RKO (cell line): Measurements from ENCODE around the gene BIK.
"Not testable (repeated sequence)": the region's sequence is repeated elsewhere in the genome, so short reads cannot be mapped to it uniquely, and the experiment has no call there.

Source experiments
- DNase-seq: peaks from one replicate; pipeline ENCODE4 v3.0.0-alpha.2; 2016; ENCODE audit warnings: low spot score

BIK gene, protein sequence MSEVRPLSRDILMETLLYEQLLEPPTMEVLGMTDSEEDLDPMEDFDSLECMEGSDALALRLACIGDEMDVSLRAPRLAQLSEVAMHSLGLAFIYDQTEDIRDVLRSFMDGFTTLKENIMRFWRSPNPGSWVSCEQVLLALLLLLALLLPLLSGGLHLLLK

DNA sequence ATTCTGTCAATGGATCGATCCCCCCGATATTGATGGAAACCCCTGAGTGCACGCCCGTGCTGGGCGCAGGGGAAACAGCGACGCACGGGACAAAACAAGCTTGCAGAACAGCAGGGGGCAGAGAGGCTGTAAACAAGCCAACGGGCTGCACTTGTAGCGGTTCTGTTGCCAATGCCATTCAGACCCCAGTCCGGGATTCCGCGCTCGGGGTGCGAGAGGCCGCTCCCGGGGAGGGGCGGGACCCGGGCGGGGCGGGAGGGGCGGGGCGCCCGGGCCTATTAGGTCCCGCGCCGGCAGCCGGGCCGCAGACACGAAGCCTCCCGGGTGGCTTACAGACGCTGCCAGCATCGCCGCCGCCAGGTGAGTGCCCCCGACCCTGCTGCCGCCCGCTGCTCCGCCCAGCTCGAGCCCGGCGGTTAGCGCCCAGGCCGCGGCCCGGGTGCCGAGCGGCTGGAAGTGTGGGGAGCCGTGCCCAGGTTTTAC is at the start of gene BIK:
BIK (plus strand) TSS at position 307 of the 483 bp plus-strand sequence. CDS start 13,273 bp downstream, outside the sequence.
- DNase-seq, result peak; percentile 41

DNA sequence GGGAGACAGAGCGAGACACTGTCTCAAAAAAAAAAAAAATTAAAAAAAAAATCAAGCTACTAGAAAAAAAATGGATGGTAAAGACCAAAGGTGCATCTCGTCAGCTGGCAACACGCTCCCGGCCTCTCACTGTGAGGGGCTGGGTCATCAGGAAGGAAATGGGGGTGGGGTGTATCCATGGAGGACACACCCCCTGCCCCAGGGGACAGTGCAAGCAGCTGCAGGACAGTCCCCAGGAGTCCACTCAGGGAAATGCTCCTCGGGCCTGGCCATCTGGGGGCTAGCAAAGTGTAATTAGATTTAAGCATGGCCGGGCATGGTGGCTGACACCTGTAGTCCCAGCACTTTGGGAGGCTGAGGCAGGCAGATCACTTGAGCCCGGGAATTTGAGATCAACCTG is 44.4 kb upstream of the BIK start:
- DNase-seq, result no peak

DNA sequence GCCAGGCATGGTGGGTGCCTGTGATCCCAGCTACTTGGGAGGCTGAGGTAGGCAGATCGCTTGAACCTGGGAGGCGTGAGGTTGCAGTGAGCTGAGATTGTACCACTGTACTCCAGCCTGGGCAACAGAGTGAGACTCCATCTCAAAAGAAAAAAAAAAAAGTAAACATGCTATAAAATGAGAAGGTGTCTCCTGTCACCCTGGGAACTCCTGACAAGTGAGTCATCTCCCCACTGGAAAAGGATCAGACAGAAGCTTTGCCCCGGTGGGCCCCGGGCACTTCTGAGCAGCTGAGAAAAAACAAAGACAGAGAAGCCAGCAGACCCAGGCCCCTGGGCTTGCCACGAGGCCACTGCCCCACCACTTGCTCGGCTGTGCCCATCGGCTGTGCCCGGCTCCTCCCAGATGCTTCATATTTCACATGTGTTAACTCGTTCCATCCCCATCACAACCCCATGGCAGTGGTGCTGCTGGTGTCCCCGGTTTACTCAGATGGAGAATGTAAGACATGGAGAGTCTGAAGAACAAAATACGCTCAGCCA is 43.6 kb upstream of the BIK start:
- DNase-seq, result no peak

DNA sequence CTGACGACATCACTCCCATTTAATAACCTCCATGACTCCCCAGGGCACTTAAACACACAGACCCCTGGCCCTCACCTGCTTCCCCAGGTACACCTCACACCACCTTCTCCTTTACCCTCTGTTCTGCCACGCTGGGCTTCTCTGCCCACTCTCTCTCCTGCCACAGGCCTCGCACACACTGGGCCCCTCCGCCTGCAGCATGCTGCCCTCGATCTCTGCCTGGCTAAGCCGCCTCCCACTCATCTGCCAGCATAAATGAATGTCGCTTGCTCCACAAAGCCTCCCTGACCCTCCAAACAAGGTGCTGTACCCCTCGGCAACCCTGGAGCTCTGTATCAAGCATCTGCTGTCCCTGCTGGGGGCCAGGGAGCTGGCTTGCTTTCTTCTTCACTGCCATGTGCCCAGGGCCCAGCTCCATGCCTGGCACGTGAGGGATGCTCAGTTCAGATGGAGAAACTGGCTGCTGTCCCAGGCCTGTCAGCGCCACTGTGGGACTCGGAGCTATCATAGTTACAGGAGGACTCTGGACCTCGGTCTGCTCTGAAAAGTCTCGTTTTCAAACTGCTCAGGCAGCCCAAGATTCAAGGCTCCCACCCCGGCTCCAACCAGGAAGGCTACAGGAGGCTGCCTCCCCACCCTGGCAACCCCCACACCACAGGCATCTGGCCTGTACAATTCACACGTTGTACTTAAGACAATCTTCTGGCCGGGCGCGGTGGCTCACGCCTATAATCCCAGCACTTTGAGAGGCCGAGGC is 33.3 kb upstream of the BIK start:
- DNase-seq, result no peak

DNA sequence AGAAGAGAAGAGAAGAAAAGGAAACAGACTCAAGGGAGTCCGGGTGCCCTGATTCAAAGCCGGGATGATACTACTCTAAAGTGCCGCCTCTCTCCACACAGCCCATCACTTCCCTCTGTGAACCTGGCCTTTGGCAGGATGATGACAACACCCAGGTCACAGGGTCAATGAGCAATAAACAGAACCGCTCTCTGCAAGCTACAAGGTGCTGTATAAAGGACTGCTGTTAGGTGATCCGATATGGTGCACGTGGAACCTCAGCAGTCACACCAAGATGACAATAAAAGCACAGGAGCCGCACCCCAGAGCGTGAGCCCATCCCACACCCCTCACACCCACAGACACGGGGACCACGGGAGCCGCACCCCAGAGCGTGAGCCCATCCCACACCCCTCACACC is 32.0 kb upstream of the BIK start:
- DNase-seq, result no peak

DNA sequence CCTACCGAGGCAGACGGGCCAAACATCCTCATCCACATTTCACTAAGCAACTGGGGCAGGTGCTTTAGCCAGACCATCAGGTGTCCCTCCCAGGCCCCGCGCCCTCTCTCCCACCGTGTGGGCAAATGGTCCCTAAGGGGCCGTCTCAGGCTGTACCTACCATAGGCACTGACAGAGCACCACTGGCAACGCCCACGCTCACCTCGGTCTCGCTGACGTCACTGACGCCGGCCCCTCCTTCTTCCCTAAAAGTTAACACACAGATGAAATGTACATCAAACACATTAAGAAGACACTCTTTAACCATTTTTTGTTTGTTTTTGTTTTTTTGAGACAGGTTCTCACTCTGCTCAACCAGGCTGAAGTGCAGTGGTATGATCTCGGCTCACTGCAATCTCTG is 30.8 kb upstream of the BIK start:
- DNase-seq, result no peak

DNA sequence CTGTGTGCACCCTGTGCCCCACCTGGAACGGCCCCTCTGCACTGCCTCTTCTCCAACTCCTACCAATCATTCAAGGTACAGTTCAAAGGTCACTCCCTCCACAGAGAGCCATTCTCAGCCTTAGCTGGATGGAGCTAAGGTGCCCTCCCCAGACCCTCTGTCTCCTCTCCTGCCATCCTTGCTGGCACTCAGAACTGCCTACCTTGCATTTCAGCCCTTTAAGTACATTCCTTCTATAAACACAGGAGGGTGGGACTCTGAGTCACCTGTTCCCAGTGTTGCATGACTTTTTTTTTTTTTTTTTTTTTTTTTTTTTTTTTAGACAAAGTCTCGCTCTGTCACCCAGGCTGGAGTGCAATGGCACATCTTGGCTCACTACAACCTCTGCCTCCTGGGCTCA is 29.9 kb upstream of the BIK start:
- DNase-seq, result no peak

DNA sequence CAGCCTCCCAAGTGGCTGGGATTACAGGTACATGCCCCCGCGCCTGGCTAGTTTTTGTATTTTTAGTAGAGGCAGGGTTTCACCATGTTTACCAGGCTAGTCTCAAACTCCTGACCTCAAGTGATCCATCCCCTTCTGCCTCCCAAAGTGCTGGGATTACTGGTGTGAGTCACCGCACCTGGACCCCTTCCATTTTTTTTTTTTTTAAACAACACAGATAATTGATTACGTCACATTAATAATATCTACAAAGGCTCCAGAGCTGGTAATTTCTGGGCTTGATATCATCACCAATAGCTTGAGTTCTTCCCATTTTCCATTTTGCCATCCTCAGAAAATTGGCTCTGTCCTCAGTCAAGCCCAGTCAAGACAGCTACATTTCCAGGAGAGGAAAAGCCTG is 28.6 kb upstream of the BIK start:
- no peak for DNase-seq

DNA sequence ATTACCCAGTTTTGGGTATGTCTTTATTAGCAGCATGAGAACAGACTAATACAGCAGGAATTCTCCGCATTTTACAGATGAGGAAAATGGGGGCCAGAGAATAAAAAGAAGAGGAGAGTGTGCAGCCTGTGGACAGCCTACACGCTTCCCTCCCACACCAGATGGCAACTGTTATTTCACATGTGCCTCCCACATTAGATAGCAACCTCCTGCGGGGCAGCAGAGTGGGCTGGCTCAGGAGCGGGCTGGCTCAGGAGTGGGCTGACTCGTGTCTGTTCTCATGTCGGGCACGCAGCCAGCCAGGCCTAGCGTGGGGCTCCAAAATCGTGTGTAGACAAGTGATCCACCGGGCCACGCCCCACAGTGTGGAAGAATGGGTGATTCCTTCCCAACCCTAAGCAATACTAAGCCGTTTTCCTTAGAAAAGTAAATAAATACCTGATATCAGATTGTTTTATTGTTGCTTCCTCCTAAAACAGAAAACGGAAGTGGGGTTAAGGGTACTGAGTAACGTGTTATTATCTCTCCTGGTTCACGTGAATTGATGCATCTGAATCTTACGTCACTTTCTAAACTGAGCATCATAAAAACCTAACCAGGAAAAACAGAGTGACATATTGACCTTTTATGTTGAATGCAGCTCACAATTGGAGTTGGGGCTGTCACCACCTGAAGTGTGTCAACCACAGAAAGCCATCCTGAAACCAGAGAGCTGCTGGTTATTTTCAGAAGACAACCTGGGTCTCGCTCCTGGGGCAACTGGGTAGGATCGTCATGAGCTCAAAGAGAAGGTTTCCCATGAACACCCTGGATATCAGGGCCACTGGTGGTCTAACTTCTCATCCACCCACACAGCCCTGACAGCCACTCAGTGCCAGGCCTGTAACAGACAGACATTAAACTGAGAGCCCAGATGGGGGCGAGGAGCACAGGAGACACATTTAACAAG is 24.6 kb upstream of the BIK start:
- DNase-seq, result no peak

DNA sequence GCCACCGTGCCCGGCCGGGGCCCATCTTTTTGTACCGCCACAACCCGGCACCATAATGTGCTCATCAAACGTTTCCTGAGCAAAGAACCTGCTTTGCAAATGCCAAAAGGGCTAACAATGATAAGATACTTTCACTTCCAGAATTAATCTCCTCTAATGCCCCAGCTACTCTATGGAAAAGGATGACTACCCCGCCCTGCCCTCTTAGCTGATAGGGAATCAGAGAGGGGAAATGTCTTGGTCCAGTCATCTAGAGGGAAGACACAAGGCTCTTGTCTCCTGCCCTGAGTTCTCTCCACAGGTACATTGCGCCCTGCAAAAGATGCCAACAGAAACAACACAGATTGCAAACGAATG is 21.9 kb upstream of the BIK start:
- no peak for DNase-seq

DNA sequence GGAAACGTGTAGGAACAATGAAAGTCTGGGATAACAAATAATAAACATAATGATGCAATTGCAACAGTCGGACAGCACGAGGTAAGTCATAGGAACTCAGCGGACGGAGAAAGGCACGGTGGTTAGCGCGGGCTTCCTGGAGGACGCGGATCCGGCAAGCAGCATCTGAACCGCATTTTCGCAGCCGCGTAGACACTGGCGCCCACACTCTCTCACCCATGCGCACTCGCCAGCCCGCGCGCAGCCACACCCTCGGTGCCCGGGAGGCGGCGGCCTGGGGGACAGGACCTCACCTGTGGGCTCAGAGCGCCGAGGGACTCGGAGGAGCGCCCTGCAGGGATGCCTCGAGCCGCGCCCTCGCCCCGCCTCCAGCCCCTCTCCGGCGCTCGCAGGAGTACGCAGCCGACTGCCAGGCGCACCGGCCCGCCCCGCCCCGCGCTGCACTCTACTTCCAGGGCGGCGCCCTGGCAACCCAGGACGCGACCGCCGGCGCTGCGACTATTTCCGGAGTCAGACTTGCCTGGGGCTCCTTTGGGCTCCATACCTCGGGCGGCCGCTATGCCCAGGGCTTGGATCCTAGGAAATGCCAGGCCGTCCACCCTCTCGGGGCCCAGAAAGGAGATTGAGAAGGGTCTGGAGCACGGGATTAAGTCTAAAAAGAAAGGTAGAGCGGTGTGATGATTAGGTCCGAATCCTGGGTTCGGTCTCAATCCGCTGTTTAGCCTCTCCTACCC is 21.4 kb upstream of the BIK start, which contains the start of gene TTLL1:
TTLL1 (minus strand) TSS at position 408 of the 734 bp plus-strand sequence. CDS start 13,805 bp downstream, outside the sequence.
- DNase-seq, result peak; percentile 91

DNA sequence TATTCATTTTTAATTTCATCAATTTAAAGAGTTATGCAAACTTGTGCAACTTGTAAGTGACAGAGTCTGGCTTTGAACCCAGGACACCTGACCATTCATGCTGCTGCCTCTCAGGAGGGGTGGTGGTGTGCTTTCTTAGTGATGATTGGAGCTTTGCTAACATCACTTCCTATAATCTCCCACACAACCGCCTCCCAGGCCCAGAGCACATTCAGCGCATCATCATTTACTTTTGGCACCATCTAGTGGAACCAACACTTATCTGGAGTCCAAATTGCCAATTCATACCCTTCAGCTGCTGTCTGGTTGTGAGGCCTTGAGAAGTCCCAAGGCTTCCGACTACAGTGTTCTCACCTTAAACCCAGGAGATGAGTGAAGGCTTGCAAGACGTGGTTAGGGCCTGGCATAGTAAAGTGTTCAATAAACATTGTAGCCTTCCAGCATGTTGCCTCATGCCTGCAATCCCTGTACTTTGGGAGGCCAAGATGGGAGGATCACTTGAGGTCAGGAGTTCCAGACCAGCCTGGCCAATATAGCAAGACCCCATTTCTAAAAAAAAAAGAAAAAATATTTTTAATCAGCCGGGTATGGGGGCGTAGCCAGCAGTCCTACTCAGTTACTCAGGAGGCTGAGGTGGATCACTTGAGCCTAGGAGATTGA is 20.3 kb upstream of the BIK start:
- peak; percentile 94 for DNase-seq

DNA sequence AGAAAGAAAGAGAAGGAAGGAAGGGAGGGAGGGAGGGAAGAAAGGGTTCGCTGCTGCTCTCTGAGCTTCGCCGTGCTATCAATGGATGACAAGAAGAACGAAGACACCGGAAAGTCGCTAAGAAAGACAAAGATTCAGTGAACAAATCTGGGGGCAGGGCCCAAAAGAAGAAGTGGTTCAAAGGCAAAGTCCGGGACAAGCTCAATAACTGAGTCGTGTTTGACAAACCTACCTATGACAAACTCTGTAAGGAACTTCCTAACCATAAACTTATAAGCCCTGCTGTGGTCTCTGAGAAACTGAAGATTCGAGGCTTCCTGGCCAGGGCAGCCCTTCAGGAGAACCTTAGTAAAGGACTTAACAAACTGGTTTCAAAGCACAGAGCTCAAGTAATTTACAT is 18.5 kb upstream of the BIK start:
- no peak for DNase-seq

DNA sequence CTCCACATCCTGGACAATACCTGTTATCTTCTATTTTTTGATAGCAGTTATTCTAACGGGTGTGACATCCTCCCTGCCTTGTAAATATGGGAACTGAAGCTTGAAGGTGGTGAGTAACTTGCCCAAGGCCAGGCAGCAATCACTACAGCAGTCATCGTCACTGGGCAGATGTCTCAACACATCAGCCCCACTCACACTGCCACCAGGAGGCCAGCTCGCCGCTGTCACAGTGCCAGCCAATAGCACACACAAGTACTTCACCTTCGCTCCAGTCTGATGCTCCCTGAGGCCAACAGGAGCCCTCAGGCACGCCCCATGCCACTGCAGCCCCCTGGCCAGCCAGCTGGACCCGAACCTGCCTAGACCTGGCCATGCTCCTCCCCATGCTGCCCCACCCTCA is 16.5 kb upstream of the BIK start:
- DNase-seq, result peak; percentile 55

DNA sequence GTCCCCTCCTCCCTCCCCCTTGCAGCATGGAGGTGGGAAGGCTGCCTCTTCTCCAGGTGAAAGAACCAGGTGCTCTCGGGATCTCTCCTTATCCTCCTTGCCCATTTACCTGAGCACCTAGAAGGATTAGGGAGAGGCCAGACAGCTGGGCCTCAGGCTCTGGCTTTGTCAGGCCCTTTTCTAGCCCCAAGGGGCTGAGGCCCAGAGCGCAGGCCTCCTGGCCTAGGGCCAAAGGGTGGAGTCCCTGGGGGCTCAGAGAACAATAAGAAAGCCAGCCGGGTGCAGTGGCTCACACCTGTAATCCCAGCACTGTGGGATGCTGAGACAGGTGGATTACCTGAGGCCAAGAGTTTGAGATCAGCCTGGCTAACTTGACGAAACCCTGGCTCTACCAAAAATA is 16.0 kb upstream of the BIK start:
- no peak for DNase-seq

DNA sequence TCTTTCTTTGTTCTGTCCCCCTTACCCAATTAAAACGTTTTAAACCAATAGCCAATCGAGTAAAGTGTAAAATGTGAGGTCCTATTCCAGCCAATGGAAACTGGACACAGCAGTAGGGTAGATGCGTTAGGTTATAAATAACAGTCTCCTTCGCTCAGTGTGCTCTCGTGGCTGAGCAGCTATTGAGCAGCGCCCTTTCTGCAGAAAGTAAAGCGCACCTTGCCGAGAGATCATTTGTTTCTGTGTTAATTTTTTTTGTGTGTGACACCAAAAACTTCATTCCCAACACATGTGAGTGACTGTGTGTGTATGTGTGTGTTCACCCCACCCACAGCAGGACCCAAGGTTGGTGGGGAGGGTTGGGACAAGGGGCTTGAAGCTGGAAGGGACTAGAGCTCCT is 14.1 kb upstream of the BIK start:
- no peak for DNase-seq

DNA sequence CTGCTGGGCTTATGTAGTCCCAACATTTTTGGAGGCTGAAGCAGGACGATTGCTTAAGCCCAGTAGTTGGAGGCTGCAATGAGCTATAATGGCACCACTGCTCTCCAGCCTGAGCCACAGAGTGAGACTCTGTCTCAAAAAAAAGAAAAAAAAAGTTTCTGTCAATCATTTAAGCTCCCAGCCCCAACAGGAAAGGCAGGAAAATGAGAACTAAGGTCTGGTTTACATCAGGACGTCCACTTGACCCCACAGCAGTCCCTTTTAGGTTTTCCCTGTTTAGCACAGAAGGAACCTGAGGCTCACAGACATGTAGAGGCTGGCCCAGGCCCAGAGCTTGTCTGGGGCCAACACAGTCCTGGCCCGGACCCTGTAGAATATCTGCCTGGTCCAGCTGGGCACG is 12.2 kb upstream of the BIK start:
- DNase-seq, result no peak

DNA sequence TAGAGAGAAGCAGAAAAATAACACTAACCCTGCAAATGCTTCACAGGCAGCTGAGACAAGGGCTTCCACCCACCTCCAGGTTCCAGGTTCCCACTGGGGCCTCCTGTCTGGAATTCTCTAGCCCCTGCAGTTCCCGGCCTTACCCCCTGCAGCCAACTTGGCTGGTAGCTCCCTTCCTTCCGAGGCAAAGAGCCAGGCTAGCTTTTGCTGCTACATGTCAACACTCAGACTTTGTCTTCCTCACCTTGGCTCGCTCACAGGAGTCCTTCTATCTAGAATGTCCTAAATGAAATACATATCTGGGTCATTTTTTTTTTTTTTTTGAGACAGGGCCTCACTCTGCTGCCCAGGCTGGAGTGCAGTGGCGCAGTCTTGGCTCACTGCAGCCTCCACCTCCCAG is 11.5 kb upstream of the BIK start:
- no peak for DNase-seq

DNA sequence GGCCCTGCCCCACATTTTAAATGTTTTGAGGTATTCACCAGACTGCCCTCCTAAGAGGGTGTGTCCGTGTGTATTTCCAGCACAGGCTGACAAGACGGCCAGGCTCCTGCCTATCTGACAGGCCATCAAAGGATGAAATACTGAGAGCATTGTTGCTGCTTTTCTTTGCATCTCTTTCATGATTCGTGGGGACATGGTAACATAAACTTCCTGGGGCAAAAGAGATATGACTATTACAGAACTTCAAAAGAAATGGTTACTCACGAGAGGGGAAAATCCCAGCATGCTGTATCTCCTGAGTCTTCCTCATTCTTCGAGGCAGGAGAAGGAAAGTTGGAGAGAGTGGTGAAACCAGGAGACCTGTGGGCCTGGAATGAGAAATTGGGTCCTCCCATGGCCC is 10.3 kb upstream of the BIK start:
- no peak for DNase-seq

DNA sequence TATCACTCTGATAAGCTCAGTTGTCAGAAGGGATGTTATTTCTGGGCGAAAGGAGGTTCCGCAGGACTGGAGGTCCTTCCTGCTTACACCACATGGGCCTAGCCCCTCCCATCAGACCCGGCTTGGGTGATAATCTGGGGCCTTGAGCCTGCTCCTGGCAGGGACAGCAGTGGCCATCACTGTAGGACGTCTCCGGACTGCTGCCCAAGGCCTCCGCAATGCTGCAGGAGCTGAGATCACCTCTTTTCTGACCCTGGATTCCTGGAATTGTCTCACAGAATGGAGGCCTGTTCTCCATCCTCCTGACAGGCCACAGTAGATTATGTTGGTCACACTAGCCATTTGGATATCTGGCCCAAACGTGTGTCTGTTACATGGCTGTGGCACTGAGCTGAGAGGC is 9.2 kb upstream of the BIK start:
- DNase-seq, result no peak

DNA sequence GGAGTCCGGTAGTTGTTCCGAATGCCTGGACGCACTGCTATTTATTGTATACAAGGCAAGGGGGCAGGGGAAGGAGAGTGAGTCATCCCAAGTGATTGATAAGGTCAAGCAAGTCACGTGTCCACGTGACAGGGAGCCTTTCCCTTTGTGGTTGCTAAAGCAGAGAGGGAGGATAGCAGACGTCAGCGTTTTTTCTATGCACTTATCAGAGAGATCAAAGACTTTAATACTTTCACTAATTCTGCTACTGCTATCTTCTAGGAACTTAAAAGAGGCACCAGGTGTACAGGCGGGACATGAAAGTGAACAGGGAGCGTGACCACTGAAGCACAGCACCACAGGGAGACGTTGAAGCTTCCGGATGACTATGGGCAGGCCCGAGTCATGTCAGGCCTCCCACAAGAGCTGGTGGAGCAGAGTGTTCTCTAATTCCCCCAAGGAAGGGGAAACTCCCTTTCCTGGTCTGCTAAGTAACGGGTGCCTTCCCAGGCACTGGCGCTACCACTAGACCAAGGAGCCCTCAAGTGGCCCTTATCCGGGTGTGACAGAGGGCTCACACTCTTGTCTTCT is 6.4 kb upstream of the BIK start:
- DNase-seq, result not testable (repeated sequence)
